ENCODE data around the gene TACC2. TPM values are rescaled to one million over a fixed set of nuclear protein-coding genes. Genes with fewer than 3 reads are reported as not detected.

Gene TACC2
- total RNA-seq, 1 donor from 2014 or later = 10.7 TPM

GRCh38 chr10:122208571-122209430, 219.8 kb downstream of the TACC2 start:
- H3K9ac ChIP-seq = no peak overlapping the region
- no peak overlapping the region for H3K4me3 Mint-ChIP-seq
- H3K27ac Mint-ChIP-seq = peak overlapping the region; percentile 0
- peaks cover 42% of the 10 kb centered on the region for H3K36me3 Mint-ChIP-seq
- peaks cover 19% of the 10 kb centered on the region for H3K4me1 Mint-ChIP-seq
- no peaks in the 10 kb centered on the region for H3F3A ChIP-seq (ENCODE audit: low read depth)
- peaks cover 2% of the 10 kb centered on the region for H3K27me3 Mint-ChIP-seq (ENCODE audit: insufficient read depth, low read depth)
- peaks cover 13% of the 10 kb centered on the region for H4K20me1 ChIP-seq (ENCODE audit: low read depth)
- no peaks in the 10 kb centered on the region for H3K27me3 ChIP-seq
- no peak for DNase-seq (ENCODE audit: low spot score)
- TF ChIP-seq EZH2phosphoT487 (IDR thresholded peaks at IDR 0.05) (no peak), CTCF (IDR thresholded peaks at IDR 0.05) (no peak), EZH2 (IDR thresholded peaks at IDR 0.05) (no peak)
- H3K9me3 ChIP-seq (ENCODE audit: low read depth) = no peaks in the 10 kb centered on the region
- H3K9me3 Mint-ChIP-seq = no peaks in the 10 kb centered on the region
- peaks cover 35% of the 10 kb centered on the region for H3K79me2 ChIP-seq (ENCODE audit: low read depth)
- no peak overlapping the region for H3K4me2 ChIP-seq
- H2AFZ ChIP-seq (replicated peaks) = no peak overlapping the region
- no peak overlapping the region for H3K27ac ChIP-seq
- peaks cover 7% of the 10 kb centered on the region for H3K4me1 ChIP-seq
- H3K4me3 ChIP-seq = no peak overlapping the region
- no peaks in the 10 kb centered on the region for H3K36me3 ChIP-seq

GRCh38 chr10:122210481-122211265, 221.7 kb downstream of the TACC2 start:
- H3K4me2 ChIP-seq = no peak overlapping the region
- DNase-seq (ENCODE audit: low spot score) = no peak
- TF ChIP-seq EZH2phosphoT487 (IDR thresholded peaks at IDR 0.05) (no peak), EZH2 (IDR thresholded peaks at IDR 0.05) (no peak), CTCF (IDR thresholded peaks at IDR 0.05) (no peak)
- no peaks in the 10 kb centered on the region for H3F3A ChIP-seq (ENCODE audit: low read depth)
- no peak overlapping the region for H3K9ac ChIP-seq
- H3K36me3 Mint-ChIP-seq = peaks cover 41% of the 10 kb centered on the region
- no peak overlapping the region for H3K4me3 ChIP-seq
- peaks cover 2% of the 10 kb centered on the region for H3K27me3 Mint-ChIP-seq (ENCODE audit: insufficient read depth, low read depth)
- no peak overlapping the region for H3K27ac ChIP-seq
- no peaks in the 10 kb centered on the region for H3K9me3 Mint-ChIP-seq
- H3K4me1 Mint-ChIP-seq = peaks cover 17% of the 10 kb centered on the region
- no peak overlapping the region for H3K4me3 Mint-ChIP-seq
- H2AFZ ChIP-seq (replicated peaks) = no peak overlapping the region
- no peaks in the 10 kb centered on the region for H3K36me3 ChIP-seq
- peaks cover 13% of the 10 kb centered on the region for H4K20me1 ChIP-seq (ENCODE audit: low read depth)
- peaks cover 7% of the 10 kb centered on the region for H3K4me1 ChIP-seq
- no peaks in the 10 kb centered on the region for H3K9me3 ChIP-seq (ENCODE audit: low read depth)
- peaks cover 24% of the 10 kb centered on the region for H3K79me2 ChIP-seq (ENCODE audit: low read depth)
- no peaks in the 10 kb centered on the region for H3K27me3 ChIP-seq
- H3K27ac Mint-ChIP-seq = no peak overlapping the region

GRCh38 chr10:122213364-122213763, 224.4 kb downstream of the TACC2 start:
- H3K27me3 Mint-ChIP-seq (ENCODE audit: insufficient read depth, low read depth) = no peaks in the 10 kb centered on the region
- Histone ChIP-seq H3K4me3 (no peak overlapping the region), H3K9ac (no peak overlapping the region), H2AFZ (replicated peaks) (no peak overlapping the region), H3K4me2 (no peak overlapping the region), H3K27me3 (no peaks in the 10 kb centered on the region), H3K36me3 (no peaks in the 10 kb centered on the region), H3K9me3 (ENCODE audit: low read depth) (no peaks in the 10 kb centered on the region), H3K4me1 (no peaks in the 10 kb centered on the region), H3F3A (ENCODE audit: low read depth) (no peaks in the 10 kb centered on the region), H3K27ac (no peak overlapping the region), H3K79me2 (ENCODE audit: low read depth) (peaks cover under 1% of the 10 kb centered on the region), H4K20me1 (ENCODE audit: low read depth) (peaks cover 2% of the 10 kb centered on the region)
- peak overlapping the region; percentile 4 for H3K27ac Mint-ChIP-seq
- no peaks in the 10 kb centered on the region for H3K9me3 Mint-ChIP-seq
- TF ChIP-seq EZH2 (IDR thresholded peaks at IDR 0.05) (no peak), CTCF (IDR thresholded peaks at IDR 0.05) (no peak), EZH2phosphoT487 (IDR thresholded peaks at IDR 0.05) (no peak)
- no peak for DNase-seq (ENCODE audit: low spot score)
- peaks cover 45% of the 10 kb centered on the region for H3K36me3 Mint-ChIP-seq
- H3K4me3 Mint-ChIP-seq = peak overlapping the region; percentile 16
- peaks cover 6% of the 10 kb centered on the region for H3K4me1 Mint-ChIP-seq
